ENCODE results near the gene UNC13C.

Gene UNC13C

DNA sequence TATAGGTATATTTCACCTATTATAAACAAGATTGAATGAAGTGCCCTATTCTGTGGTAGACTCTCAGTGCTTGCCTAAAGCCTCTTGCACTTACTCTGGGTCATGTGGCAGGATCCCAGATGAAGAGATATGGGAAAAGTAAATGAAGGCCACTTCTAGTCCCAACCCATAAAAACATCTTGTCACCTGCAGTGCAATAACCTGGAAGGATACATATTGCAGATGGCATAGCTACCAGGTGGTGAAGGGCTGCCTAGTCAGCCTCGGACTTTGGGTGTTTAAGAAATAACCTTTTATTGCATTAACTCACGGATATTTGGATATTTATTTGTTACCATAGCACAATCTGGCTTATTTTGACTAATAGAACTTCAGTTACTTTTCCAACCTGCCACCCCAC, 367.1 kb downstream of the UNC13C start:
- TF ChIP-seq GATA3 (IDR thresholded peaks at IDR 0.05; ENCODE audit: low read depth, low read length) = no peak
- TF ChIP-seq GATA2 (IDR thresholded peaks at IDR 0.05; ENCODE audit: low read depth, low read length) = no peak

DNA sequence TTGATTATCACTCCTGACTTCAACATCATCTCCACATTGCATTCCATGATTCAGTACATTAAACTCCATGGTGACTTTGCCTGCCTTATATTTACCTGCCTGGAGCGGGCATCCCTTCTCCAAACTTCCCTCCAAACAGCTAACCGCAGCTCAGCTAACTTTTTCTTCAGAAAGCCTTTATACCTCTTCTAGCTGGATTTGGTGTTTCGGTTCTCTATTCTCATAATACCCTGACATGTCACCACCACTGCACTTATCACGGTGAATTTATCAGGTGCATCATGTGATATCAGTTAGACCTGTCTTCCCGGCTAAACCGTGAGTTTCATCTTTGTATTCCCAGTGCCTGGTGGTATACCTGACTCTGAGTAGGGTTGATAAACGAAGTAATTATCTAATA, 367.6 kb downstream of the UNC13C start:
- TF ChIP-seq GATA2 (IDR thresholded peaks at IDR 0.05; ENCODE audit: low read depth, low read length) = no peak
- TF ChIP-seq GATA3 (IDR thresholded peaks at IDR 0.05; ENCODE audit: low read depth, low read length) = no peak

DNA sequence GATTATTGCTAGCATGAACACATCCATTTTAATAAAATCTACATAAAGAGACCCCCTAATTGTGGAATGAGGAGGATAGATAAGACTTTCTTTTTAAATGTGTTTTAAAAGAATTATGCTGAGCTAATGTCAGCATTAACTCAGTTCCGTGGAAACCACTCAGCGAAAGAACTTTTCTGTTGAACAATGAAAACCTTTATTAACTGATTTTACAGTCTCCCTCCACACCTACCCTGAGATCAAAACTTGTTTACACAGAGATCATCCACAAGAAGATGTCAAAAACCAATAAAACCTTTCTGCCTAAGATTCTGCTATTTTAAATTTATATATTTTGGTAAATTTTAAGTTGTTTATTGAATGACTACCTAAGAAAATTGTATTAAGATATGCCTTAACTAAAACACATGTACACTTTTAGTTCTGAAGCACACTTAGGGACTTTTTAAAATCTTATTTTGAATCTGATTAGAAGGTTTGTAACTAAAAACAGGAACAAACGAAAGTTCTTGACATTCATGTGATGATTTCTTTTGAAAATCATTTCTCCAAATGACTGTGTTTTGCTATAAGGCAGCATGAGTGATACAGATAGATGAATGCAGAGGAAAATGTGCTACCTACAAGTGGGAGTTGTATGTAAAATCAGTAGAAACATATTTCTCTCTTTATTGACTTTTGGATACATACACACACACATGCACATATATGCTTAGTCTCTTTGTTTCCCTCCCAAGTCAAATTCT, 369.0 kb downstream of the UNC13C start:
- TF ChIP-seq GATA3 (IDR thresholded peaks at IDR 0.05; ENCODE audit: low read depth, low read length) = no peak
- no peak for TF ChIP-seq GATA2 (IDR thresholded peaks at IDR 0.05; ENCODE audit: low read depth, low read length)

DNA sequence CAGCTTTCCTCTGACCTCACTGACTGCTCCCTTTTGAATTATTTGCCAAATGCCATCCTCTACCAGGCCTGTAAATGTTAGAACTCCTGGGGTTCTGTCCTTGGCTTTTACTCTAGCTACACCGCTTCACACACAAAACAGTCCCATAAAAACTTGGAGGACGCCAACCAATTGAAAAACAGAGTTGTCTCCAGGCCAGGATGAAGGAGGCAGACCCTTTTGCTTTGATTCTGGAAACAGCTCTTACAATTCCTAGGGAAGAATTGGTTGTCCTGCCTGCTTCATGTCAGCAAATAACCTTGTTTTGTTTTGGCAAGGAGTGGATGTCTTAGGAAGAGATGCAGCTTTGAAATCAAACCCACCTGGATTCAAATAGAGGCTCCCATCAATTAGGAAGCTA, 375.5 kb downstream of the UNC13C start:
- TF ChIP-seq GATA3 (IDR thresholded peaks at IDR 0.05; ENCODE audit: low read depth, low read length) = no peak
- TF ChIP-seq GATA2 (IDR thresholded peaks at IDR 0.05; ENCODE audit: low read depth, low read length) = no peak

DNA sequence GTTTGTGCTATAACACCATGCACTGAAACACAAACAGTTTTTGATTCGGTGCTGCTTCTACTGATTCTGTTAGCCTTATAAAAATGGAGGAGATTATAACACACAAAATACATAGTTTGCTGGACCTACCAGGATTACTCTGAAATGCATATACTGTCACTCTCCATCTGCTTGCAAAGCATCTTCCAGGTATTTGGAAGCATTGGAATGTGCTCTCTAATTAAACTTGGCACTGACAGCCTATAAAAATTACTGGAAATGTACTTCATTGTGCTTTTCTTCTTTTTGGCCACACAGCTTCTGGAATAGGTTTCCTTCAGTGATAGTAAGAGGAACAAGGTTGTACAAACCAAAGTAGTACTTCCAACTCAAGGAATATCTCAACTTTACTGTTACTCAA, 376.1 kb downstream of the UNC13C start:
- no peak for TF ChIP-seq GATA3 (IDR thresholded peaks at IDR 0.05; ENCODE audit: low read depth, low read length)
- no peak for TF ChIP-seq GATA2 (IDR thresholded peaks at IDR 0.05; ENCODE audit: low read depth, low read length)

DNA sequence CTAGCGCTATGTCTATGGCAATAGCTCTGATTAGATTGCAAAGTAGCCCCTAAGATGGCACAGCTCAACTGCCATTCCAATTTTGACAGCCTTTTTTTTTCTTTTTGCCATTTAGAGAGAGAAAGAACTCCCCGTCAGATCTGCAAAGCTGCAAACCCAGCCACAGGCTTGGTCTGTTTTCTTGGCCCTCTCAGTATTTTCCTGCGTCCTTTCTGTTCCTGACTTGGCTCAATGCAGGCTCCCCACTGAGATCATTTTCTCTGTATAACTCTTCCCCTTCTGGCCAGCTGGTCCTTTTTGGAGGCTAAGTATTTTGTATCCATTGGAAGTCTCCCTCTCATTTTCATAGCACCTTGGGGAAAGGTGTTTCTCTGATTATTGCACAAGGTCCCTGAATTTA, 386.7 kb downstream of the UNC13C start:
- TF ChIP-seq GATA3 (IDR thresholded peaks at IDR 0.05; ENCODE audit: low read depth, low read length) (no peak), GATA2 (IDR thresholded peaks at IDR 0.05; ENCODE audit: low read depth, low read length) (no peak)

DNA sequence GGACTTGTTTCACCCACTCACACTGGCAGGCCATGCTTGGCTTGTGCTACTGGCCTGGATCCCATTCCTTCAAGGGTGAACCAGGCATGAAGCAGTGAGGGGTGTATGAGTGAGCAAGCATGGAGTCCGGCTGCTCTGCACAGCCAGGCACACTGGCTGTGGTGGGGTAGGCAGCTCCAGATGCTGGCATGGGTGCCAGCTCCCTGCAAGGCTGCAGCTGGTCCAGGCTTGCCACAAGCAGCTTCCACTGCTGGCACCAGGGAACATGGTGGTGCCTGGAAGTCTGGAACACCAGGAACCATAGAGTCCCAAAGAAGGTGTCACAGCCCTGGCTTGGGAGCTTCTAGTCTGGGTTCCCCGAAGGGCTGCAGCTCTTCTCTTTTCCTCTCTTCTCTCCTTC, 395.1 kb downstream of the UNC13C start:
- TF ChIP-seq GATA3 (IDR thresholded peaks at IDR 0.05; ENCODE audit: low read depth, low read length) = no peak
- no peak for TF ChIP-seq GATA2 (IDR thresholded peaks at IDR 0.05; ENCODE audit: low read depth, low read length)

DNA sequence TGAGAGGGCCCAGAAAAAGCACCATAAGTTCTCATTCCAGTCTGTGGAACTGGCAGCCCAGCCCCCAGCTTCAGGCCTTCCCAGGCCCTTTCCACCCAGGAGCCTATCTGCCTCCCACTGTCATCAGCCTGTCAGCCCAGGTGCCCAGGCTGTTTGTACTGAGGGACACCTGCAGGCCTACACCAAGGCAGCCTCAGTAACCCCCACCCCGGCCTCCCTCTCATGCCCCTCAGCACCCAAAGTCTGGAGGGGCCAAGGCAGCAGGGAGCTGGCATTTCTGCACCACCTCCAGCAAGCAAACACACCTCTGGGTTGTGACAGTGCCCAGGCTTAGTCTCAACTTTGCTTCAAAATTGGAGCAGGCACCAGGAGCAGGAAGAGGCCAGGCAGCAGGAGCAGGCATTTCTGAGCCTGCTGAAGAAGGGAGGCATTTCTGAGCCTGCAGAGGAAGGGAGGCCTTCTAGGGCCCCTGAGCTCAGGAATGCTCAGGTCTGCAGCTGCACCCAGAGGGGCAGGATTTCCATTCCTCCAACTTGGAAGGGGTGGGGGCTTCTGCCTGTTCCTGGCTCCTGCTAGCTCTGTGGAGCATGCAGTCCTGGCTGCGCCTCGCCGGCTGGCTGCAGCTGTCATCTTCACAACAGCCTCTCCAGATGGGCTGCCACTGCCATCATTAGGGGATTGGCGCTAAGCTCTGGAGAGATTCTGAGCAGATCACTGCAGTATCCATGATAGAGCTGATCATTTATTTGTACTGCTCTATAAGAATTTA, 396.1 kb downstream of the UNC13C start:
- TF ChIP-seq GATA2 (IDR thresholded peaks at IDR 0.05; ENCODE audit: low read depth, low read length) (no peak), GATA3 (IDR thresholded peaks at IDR 0.05; ENCODE audit: low read depth, low read length) (no peak)

DNA sequence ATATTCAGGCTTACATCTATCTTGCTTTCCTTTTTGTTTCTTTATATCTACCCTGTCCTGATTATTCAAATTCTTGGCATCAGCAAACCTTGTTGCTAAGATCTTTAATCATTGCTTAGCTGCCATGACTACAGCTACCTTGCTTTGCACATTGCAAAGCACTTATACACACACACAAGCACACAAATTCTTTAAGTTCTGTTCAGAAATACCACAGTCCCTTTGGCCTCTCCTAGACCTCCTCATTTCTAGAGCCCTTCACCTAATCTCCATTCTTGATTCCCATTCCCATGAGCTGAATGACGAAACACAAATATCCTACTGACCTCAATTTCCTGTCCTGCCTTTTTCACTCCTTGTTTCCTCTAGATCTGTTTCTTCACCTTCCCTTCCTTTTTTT, 409.6 kb downstream of the UNC13C start:
- TF ChIP-seq GATA2 (IDR thresholded peaks at IDR 0.05; ENCODE audit: low read depth, low read length) (no peak), GATA3 (IDR thresholded peaks at IDR 0.05; ENCODE audit: low read depth, low read length) (no peak)

DNA sequence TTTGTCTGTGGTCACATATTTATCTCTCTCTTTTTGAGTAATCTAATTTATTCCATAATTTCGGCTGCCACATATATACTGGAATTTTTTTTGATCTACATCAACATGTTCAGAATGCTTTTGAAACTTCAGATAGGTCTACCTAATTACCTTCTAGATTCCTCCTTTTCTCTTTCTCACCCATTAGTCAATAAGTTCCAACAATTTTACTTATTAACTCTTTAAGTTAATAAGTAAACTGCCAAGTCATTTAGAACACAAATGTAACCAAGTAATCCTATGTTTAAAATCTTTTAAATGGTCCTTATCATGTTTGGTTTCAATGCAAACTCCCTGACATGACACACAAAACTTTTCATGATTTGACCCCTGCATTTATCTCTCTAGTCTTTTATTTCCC, 410.5 kb downstream of the UNC13C start:
- no peak for TF ChIP-seq GATA2 (IDR thresholded peaks at IDR 0.05; ENCODE audit: low read depth, low read length)
- no peak for TF ChIP-seq GATA3 (IDR thresholded peaks at IDR 0.05; ENCODE audit: low read depth, low read length)

DNA sequence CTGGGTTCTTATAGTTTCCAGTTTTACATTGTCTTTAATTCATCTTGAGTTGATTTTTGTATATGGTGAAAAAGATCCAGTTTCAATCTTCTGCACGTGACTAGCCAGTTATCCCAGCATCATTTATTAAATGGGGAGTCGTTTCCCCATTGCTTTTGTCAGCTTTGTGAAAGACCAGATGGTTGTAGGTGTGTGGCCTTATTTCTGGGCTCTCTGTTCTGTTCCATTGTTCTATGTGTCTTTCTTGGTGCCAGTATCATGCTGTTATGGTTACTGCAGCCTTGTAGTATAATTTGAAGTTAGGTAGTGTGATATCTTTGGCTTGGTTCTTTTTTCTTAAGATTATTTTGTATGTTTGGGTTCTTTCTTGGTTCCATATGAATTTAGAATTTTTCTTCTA, 432.2 kb downstream of the UNC13C start:
- no peak for TF ChIP-seq GATA2 (IDR thresholded peaks at IDR 0.05; ENCODE audit: low read depth, low read length)
- TF ChIP-seq GATA3 (IDR thresholded peaks at IDR 0.05; ENCODE audit: low read depth, low read length) = no peak

DNA sequence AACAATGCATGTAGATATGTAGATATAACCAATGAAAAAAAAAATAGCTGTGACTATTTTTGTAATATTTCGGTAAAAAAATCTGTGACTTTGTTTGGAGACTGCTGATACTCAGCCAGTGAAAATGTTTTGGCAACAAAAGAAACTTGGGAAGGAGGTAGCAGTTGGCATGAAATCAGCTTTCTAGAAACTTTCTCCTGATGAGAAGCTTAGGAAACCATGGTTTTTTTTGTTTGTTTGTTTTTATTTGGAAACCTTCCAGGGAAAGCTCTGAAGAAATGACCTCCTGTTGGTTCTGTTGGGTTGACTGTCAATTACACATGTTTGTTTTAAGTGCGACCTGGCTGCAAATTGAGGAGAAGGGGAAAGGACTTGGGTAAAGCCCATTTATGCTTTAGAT, 445.9 kb downstream of the UNC13C start:
- TF ChIP-seq GATA2 (IDR thresholded peaks at IDR 0.05; ENCODE audit: low read depth, low read length) (no peak), GATA3 (IDR thresholded peaks at IDR 0.05; ENCODE audit: low read depth, low read length) (no peak)

DNA sequence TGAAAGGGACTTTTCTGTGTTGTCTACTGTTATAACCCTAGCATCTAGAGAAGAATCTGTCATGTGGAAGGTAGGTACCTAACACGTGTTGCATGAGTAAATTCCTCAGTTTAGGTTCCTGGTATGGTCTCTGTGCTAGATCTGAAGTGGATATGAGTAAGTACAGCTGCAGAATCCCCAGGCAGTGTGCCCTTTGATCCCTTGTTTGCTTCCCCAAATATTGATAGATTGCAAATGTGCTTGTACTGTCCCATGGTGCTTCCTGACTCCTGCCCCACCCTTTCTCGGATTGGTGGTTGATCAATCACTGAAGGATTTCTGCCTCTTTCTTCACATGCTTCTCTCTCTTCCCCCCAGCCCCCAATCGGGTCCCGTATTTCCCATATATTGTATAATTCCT, 450.4 kb downstream of the UNC13C start:
- TF ChIP-seq GATA2 (IDR thresholded peaks at IDR 0.05; ENCODE audit: low read depth, low read length) = no peak
- no peak for TF ChIP-seq GATA3 (IDR thresholded peaks at IDR 0.05; ENCODE audit: low read depth, low read length)

DNA sequence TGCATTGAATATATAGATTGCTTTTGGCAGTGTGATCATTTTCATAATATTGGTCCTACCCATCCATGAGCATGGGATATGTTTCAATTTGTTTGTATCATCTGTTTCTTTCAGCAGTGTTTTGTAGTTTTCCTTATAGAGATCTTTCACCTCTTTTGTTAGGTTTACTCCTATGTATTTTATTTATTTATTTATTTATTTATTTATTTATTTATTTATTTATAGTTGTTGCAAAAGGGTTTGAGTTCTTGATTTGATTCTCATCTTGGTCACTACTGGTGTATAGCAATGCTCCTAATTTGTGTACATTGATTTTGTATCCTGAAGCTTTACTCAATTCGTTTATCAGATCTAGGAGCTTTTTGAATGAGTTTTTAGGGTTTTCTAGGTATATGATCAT, 478.2 kb downstream of the UNC13C start:
- TF ChIP-seq GATA2 (IDR thresholded peaks at IDR 0.05; ENCODE audit: low read depth, low read length) (no peak), GATA3 (IDR thresholded peaks at IDR 0.05; ENCODE audit: low read depth, low read length) (no peak)

DNA sequence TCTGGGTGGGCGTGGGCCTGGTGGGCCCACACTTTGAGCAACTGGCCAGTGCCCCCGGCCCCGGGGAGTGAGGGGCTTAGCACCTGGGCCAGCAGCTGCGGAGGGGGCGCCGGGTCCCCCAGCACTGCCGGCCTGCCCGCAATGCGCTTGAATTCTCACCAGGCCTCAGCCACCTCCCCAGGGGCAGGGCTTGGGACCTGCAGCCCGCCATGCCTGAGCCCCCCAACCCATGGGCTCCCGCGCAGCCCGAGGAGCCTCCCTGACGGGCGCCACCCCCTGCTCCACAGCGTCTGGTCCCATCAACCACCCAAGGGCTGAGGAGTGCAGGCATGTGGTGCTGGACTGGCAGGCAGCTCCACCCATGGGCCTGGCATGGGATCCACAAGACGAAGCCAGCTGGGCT, 484.3 kb downstream of the UNC13C start:
- TF ChIP-seq GATA2 (IDR thresholded peaks at IDR 0.05; ENCODE audit: low read depth, low read length) (no peak), GATA3 (IDR thresholded peaks at IDR 0.05; ENCODE audit: low read depth, low read length) (no peak)

All from SH-SY5Y (cell line).